DMS153 (cell line): Measurements from ENCODE around the gene CRACR2A.

ENCODE experiments used
- DNase-seq: peaks from one replicate; lab custom pipeline; 2025; lab: John Stamatoyannopoulos, UW

CRACR2A gene

DNA sequence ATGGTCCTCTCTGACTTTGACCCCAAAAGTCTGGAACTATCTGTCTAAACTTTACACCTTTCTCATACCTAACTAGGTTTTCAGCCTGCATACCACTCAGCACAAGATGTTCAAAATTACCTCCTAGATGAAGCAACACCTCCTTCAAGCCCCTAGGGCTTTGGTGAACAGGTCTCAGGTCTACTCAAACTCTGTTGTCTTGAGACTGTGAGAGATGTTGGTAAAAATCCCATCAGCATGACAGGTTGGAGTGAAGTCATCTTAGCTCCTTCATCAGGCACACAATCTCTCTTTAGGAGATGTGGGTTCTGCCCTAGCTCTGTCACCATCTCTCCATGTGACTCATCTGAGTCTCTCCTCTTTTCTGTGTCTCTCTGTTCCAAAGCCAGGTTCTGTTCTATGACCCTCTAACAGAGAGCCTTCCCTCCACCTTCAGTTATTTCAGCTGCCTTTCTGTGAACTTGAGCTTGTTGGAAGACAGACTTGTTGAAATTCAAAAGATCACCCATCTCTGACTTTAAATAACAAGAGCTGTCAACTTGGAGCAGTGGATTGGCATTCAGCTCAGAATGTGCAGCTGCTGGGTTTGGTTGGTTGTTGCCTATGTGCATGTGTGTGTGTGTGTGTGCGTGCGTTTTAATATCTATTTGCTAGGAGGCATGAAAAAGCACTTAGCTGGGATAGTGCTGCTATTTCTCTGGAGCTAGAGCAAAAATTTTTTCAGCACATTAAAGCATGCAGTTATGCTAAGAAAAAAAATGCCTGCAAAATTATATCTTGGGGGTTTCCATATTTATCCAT lies 130.7 kb downstream of the CRACR2A start:
- DNase-seq, result no peak

DNA sequence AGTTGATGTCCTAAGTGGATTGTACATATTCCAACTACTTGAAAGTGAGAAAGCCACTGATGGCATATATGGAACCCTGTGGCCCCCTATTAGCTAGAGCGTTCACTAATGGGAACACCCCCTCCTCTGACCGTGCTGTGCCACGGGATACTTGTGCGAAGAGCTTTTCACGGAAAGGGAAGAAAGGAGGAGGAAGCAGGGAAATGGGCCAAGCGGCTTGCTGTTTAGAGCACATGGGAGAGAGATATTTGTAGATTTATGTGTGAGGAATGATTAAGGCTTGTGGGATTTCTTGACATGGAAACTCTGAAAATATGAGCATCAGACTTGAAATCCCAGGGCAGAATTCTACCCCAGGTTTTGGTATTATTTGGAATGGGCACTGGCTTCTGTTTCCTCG lies 132.1 kb downstream of the CRACR2A start:
- DNase-seq, result no peak

GRCh38 chr12:3617565-3617964 lies 135.3 kb downstream of the CRACR2A start:
- no peak for DNase-seq

- DNase-seq, result no peak
These were observed 137.0 kb downstream of the CRACR2A start for GRCh38 chr12:3615862-3616261.

GRCh38 chr12:3614806-3615466 lies 138.0 kb downstream of the CRACR2A start:
- DNase-seq, result no peak

- DNase-seq, result no peak
These were observed 139.1 kb downstream of the CRACR2A start for GRCh38 chr12:3613641-3614395.

DNA sequence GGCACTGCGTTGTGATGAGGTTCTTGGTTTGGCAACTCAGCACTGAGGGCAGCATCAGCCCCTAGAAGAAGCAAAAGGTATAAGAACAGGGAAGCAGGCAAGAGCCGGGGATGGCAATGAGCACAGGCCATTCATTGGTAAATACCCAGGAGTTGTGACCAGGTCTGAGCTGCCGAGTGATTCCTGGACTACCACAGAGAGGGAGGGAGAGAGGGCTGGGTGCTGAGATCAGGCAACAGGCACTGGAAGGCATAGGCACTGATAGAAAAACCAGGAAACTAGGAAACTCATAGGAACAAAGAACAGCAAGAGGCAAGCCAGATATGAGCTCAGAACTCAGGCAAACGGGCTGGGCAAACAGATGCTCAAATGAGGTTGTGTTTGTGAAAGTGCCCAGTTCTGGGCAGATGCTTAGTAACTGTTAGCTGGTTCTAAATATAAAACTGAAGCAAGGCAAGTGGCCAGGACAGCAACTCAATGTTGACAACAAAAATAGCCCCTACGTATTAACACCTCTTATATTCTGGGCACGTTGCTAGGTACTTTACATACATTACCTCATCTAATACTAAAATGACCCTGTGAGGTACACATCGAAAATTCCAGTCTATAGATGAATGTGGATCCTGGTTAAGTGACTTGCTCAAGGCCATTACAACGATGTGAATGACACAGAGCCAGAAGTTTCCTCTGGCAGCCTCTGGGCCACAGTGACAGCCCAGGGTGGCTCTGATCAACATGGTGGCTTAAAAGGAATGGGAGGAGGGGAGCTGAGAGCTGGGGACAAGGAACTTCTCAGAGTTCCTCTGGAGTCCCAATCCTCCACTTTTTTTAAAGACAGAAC lies 140.8 kb downstream of the CRACR2A start:
- DNase-seq, result peak; percentile 20

- no peak for DNase-seq
These were observed 145.1 kb downstream of the CRACR2A start for GRCh38 chr12:3607821-3608220.

- no peak for DNase-seq
These were observed 145.7 kb downstream of the CRACR2A start for GRCh38 chr12:3607039-3607720.

GRCh38 chr12:3606128-3606527 lies 146.8 kb downstream of the CRACR2A start:
- DNase-seq, result no peak

DNA sequence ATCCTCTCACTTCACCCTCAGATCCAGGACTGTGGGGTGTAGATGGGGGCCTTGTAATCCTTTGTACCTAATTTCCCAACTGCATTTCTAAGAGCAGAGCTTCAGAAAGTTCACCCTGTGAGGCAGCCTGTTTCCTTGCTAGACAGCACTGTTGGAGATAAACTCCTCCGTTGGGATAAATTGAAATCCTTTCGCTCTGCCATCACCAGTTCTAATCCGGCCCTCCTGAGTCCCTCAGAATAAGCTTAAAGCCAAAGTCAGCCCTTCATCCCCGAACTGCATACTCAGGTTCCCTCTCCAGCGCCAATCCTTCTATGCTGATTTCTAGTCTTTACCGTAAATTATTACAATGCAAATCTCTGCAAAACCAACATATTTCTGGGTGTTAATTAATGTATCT lies 147.2 kb downstream of the CRACR2A start:
- no peak for DNase-seq

DNA sequence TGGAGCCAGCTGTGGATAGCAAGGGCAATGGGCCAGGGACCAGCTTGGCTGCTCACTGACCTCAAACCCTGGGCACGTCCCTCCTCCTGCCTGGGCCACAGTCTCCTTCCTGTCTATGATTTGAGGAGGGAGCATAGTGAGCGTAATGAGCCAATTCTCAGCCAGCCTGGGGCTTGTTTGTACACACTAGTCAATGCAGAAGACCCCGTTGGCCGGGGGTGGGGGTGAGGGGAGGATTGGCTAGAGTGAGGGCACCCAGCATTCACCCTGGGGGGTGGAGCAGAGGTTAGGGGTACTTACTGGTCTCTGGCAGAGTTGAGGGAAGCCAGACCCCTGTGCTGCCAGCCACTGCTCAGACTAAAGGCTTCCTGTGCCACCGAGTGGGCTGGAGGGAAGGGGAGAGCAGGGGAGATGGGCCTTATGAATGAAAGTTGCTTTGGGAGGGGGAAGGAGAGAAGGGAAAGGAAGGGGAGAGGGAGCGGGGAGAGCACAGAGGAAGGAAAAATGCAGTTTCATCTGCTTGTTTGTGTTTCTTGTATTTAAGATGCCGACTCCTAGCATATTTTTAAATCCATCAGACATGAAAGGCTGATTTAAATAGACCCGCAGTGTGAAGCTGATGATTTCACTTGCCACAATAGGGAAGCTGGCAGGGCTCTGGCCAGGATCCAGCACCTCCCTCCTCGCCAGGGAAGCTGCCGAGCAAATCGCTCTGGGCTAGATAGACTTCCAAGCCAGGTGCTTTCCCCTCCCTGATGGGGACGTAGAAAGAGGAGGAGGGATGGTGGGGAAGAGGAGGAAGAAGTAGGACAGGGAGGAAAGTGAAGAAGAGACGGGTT lies 147.9 kb downstream of the CRACR2A start:
- peak; percentile 81 for DNase-seq

DNA sequence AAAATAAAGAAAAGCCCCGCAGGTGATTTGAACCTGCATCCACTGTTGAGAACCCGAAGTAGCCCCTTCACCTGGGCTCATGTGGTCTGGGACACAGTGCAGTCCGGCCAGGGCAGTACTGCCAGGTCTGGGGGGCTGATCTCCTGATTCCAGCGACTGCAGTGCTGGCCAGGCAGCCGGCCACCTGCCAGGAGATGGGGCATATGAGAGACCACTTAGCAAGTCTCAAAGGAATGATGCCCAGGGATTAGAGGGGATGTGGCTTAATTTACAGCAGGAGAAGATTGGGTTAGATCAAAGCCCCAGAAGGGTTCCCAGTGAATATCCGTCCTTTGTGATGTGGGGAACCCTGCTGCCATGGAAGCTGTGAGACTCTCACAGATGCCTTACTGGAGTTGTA lies 148.6 kb downstream of the CRACR2A start:
- no peak for DNase-seq

DNA sequence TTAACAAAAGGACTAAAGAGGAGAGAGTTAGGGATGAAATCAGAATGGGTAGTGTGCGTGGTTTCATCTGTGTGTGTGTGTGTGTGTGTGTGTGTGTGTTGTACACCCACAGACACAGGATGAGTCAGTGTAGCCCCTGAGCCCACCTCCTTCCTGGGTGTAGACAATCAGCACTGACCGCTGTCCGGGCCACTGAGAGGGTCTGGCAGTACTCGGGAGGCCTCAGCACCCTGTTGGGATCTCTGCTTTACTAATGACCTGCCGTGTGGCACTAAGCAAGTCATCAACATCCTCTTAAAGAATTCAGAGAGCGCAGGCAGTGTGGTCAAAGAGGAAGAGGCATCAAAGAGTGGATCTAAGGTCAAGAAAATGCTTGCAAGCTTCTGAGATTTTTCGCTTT lies 149.3 kb downstream of the CRACR2A start:
- no peak for DNase-seq

- no peak for DNase-seq
These were observed 150.4 kb downstream of the CRACR2A start for GRCh38 chr12:3602488-3602887.

- DNase-seq, result no peak
These were observed 151.3 kb downstream of the CRACR2A start for GRCh38 chr12:3601461-3602150.

GRCh38 chr12:3600951-3601350 lies 152.0 kb downstream of the CRACR2A start:
- no peak for DNase-seq

DNA sequence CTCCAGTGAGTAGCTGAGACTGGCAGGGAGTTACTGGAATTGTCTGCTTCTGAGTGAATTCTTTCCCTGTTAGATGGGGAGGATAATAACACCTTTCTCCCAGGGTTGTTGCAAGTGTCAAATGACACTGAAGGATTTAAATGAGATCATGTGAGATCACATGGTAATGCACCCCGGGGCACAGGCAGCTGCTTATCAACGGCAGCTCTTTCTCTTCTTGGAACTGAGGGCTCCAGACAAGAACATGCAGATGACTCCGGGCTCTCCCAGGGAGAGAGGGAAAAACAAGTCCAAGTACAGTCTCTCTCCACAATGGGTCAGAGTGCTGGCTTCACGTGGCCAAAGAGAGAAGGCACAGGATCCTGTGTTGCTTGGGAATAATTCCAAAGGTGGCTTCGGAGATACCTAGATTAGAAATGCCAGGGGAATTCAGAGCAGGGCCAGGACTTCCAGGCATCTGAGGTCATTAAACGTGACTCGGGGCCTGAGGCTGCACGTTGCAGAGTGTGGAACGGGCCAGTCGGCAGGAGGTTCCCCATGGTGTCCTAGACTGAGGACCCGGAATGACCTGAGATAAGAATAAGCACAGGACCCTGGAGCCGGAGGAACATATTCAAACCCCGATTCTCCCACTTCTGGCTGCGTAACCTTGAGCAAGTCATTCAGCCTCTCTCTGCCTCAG lies 152.7 kb downstream of the CRACR2A start:
- no peak for DNase-seq
